A549 (cell line): ENCODE data around the gene PHF1. TPM values are rescaled to one million over a fixed set of nuclear protein-coding genes. Genes with fewer than 3 reads are reported as not detected.

Experiments
- ATAC-seq, 2 experiments: fragments of 200-7000 bp in 1 of 2; fragments of >200 bp in 1 of 2; cut with Nextera tagmentation in 1 of 2; cut with Tn5 transposase in 1 of 2; 3 replicates each; pipeline versions ENCODE4 v1.8.0 to v1.9.1; 2018 to 2020; ENCODE audit warnings: mild to moderate bottlenecking in 1 of 2, moderate library complexity in 1 of 2
- CTCF ChIA-PET: fragments of 300-600 bp; sonication (Branson Sonifier 250); formaldehyde crosslinking; extraction: SDS; loops from one replicate; lab custom pipeline; 2021; ENCODE audit warnings: antibody characterized with exemption, inconsistent platforms; lab: Yijun Ruan, JAX
- POLR2A ChIA-PET: fragments of 350-600 bp; formaldehyde crosslinking; extraction: SDS; loops from one replicate; lab custom pipeline; 2021; ENCODE audit warnings: antibody characterized with exemption, inconsistent platforms; lab: Yijun Ruan, JAX
- DNase-seq, 2 experiments: peaks; one replicate each; pipeline versions ENCODE4 v3.0.0 to v3.0.0-alpha.2; 2011 to 2016; ENCODE audit warnings: low read depth in 1 of 2, low spot score in 1 of 2
- FAIRE-seq: peaks from 2 replicates; lab custom pipeline; 2011; peaks lifted over from hg19 to GRCh38; lab: Jason Lieb, UNC
- H3K27ac ChIP-seq, 2 experiments: fragments of >200 bp; sonication (Bioruptor Twin); formaldehyde crosslinking; 3 replicates each; pipeline ENCODE4 v1.5.1; 2016 to 2017
- H3K4me1 ChIP-seq: fragments of >200 bp; sonication (Bioruptor Twin); formaldehyde crosslinking; 3 replicates; pipeline ENCODE4 v1.6.1; 2016
- H3K4me2 ChIP-seq: fragments of >200 bp; sonication (Bioruptor Twin); formaldehyde crosslinking; 3 replicates; pipeline ENCODE4 v1.6.1; 2016
- H3K4me3 ChIP-seq: fragments of >200 bp; sonication (Bioruptor Twin); formaldehyde crosslinking; 3 replicates; pipeline ENCODE4 v1.5.1; 2016
- H3K9me3 ChIP-seq: fragments of >200 bp; sonication (Bioruptor Twin); formaldehyde crosslinking; 3 replicates; pipeline ENCODE4 v1.6.1; 2016
- CBX2 ChIP-seq: fragments of 200-600 bp; sonication (generic); IDR thresholded peaks from 2 replicates; pipeline ENCODE4 v1.6.1; 2016; ENCODE audit warnings: low read depth, mild to moderate bottlenecking, borderline replicate concordance
- EHF ChIP-seq: fragments of 250-450 bp; sonication (Bioruptor Pico); IDR thresholded peaks from 2 replicates; pipeline ENCODE4 v1.5.0; 2020; ENCODE audit warnings: mild to moderate bottlenecking
- ELK1 ChIP-seq: fragments of 150-350 bp; IDR thresholded peaks from 2 replicates; pipeline ENCODE4 v1.6.1; 2014; ENCODE audit warnings: low read depth, mild to moderate bottlenecking, low read length
- EP300 ChIP-seq, 2 experiments: fragments of >200 bp; sonication (Bioruptor Twin); formaldehyde crosslinking; IDR thresholded peaks; 2 replicates in 1 of 2; 3 replicates in 1 of 2; pipeline ENCODE4 v1.6.1; 2016 to 2017
- FOSL2 ChIP-seq, 2 experiments: fragments of 450-650 bp in 1 of 2; fragments of >200 bp in 1 of 2; sonication (Bioruptor Twin) in 1 of 2; formaldehyde crosslinking; IDR thresholded peaks; 2 replicates each; pipeline versions ENCODE4 v1.5.0 to v1.6.1; 2016 to 2020; ENCODE audit warnings: mild to moderate bottlenecking in 1 of 2, moderate library complexity in 1 of 2
- FOXS1 ChIP-seq: fragments of 250-450 bp; sonication (Bioruptor Pico); IDR thresholded peaks from 2 replicates; pipeline ENCODE4 v1.5.0; 2020; ENCODE audit warnings: mild to moderate bottlenecking, moderate library complexity
- GATA3 ChIP-seq: IDR thresholded peaks from 2 replicates; pipeline ENCODE4 v1.6.1; 2012; ENCODE audit warnings: borderline replicate concordance
- HDAC2 ChIP-seq: fragments of 200-600 bp; sonication (generic); IDR thresholded peaks from 2 replicates; pipeline ENCODE4 v1.6.1; 2016
- HEYL ChIP-seq: fragments of 250-450 bp; sonication (Bioruptor Pico); IDR thresholded peaks from 2 replicates; pipeline ENCODE4 v1.8.0; 2021; ENCODE audit warnings: mild to moderate bottlenecking, moderate library complexity
- HMGXB4 ChIP-seq: fragments of 250-450 bp; sonication (Bioruptor Pico); IDR thresholded peaks from 2 replicates; pipeline ENCODE4 v1.5.0; 2021; ENCODE audit warnings: mild to moderate bottlenecking, moderate library complexity, borderline replicate concordance
- HOXA7 ChIP-seq: fragments of 250-450 bp; sonication (Bioruptor Pico); IDR thresholded peaks from 2 replicates; pipeline ENCODE4 v1.5.0; 2020; ENCODE audit warnings: mild to moderate bottlenecking, moderate library complexity
- HOXB5 ChIP-seq: fragments of 250-450 bp; sonication (Bioruptor Pico); IDR thresholded peaks from 2 replicates; pipeline ENCODE4 v1.5.0; 2020; ENCODE audit warnings: mild to moderate bottlenecking, moderate library complexity
- JUNB ChIP-seq: fragments of >200 bp; sonication (Bioruptor Twin); formaldehyde crosslinking; IDR thresholded peaks from 2 replicates; pipeline ENCODE4 v1.6.1; 2016
- MYC ChIP-seq: IDR thresholded peaks from 2 replicates; pipeline ENCODE4 v1.6.1; 2012; ENCODE audit warnings: mild to moderate bottlenecking, inconsistent platforms, low read length, improper control_type of control experiment, borderline replicate concordance
- NFE2L2 ChIP-seq: fragments of 150-350 bp; conservative IDR thresholded peaks from 2 replicates; pipeline ENCODE4 v1.6.1; 2014; ENCODE audit warnings: low read length
- POLR2A ChIP-seq: IDR thresholded peaks from 2 replicates; pipeline ENCODE4 v1.6.1; 2012; ENCODE audit warnings: mild to moderate bottlenecking, low read length
- RCOR1 ChIP-seq: fragments of 150-350 bp; IDR thresholded peaks from 2 replicates; pipeline ENCODE4 v1.6.1; 2014; ENCODE audit warnings: antibody characterized with exemption, low read length, low read depth
- RFX5 ChIP-seq: fragments of 450-650 bp; IDR thresholded peaks from 2 replicates; pipeline ENCODE4 v1.7.1; 2014; ENCODE audit warnings: antibody characterized with exemption, mild to moderate bottlenecking, moderate library complexity
- RNF2 ChIP-seq: fragments of 200-600 bp; sonication (generic); IDR thresholded peaks from 2 replicates; pipeline ENCODE4 v1.6.1; 2016; ENCODE audit warnings: low read depth, mild to moderate bottlenecking, antibody characterized with exemption, moderate library complexity, borderline replicate concordance
- SMC3 ChIP-seq: fragments of >200 bp; sonication (Bioruptor Twin); formaldehyde crosslinking; IDR thresholded peaks from 3 replicates; pipeline ENCODE4 v1.6.1; 2018; ENCODE audit warnings: inconsistent platforms
- SREBF2 ChIP-seq: fragments of 450-650 bp; IDR thresholded peaks from 2 replicates; pipeline ENCODE4 v1.6.1; 2014; ENCODE audit warnings: mild to moderate bottlenecking, moderate library complexity
- WGBS: methylation state at CpG from one replicate; pipeline ENCODE4 v1.1.6; 2017; ENCODE audit errors: missing lambda C conversion rate; 5-methylcytosine and 5-hydroxymethylcytosine counted together
- polyA plus RNA-seq, 4 experiments: library from polyadenylated mRNA; depleted of rRNA in 3 of 4; stranded (reverse); fragments of >200 nt; fragmentation: RNase III in 1 of 4; extraction: RNeasy Plus Mini Kit Qiagen cat#74134 plus additional on column Dnase treatment in 1 of 4; gene quantifications; 2 replicates in 3 of 4; 3 replicates in 1 of 4; pipeline ENCODE4 v1.2.3, GENCODE V29; 2011 to 2017
- TF ChIP-seq, protein P1 (sequence below): fragments of >200 bp; sonication (Bioruptor Twin); formaldehyde crosslinking; IDR thresholded peaks from 3 replicates; pipeline ENCODE4 v1.6.1; 2016

Gene PHF1
- polyA plus RNA-seq, 2 of the 4 experiments (the other 2 are of a cell fraction): 14.0 to 21.4 TPM

DNA sequence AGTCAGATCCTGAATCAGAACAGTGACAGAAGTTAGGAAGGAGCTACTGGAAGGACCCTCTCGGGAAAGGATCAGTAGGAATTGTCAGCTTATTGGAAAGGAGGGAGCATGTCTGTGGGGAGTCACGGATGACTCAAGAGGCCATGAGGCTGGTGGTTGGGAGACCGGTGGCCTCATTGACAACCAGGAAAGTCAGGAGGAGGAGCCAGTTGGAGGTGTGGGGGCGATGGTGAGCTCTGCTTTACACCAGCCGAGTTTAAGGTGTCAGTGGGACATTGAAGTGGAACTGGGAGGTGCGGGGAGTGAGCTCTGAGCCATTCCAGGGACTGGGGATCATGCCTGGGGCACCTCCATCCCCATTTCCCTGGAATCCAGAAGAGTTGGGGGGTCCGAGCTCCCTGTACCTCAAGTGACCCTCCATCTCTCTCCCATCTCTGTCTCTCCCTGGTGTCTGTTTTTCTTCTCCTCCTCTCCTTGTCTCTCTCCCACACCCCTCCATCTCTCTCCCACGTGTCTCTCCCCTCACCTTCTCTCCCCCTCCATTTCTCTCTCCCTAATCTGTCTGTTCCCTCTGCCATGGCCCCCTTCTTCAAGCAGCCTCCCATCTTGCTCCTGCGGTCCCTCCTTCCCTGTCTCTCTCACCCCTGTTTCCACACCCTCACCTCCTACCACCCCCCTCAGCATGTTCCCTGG, 29.3 kb downstream of the PHF1 start:
- ChIA-PET CTCF (interaction anchor here (1.3 to 2.1 kb wide), 2 partner anchors 8 to 260 kb away, joined by 3 to 4 read pairs; no protein-coding TSS in a partner anchor), POLR2A (interaction anchor here (1.0 kb wide), 1 partner anchor 14 kb away, joined by 4 read pairs; the partner anchor contains the start of gene ZBTB9)
- H3K4me1 ChIP-seq: no peaks in the 10 kb centered on the region
- no peak for FAIRE-seq
- 78% methylated on average over 9 of the region's 9 CpGs for WGBS
- DNase-seq: no peak
- no peak overlapping the region for H3K4me3 ChIP-seq
- ATAC-seq: no peak
- TF ChIP-seq EP300 (IDR thresholded peaks at IDR 0.05) (no peak), SMC3 (no peak), FOXS1 (no peak)
- H3K9me3 ChIP-seq: no peaks in the 10 kb centered on the region
- H3K4me2 ChIP-seq: no peak overlapping the region
- no peak overlapping the region for H3K27ac ChIP-seq

- FAIRE-seq (no peak), ATAC-seq (no peak), DNase-seq (no peak)
- Histone ChIP-seq H3K4me3 (no peak overlapping the region), H3K9me3 (no peaks in the 10 kb centered on the region), H3K4me1 (no peaks in the 10 kb centered on the region), H3K27ac (no peak overlapping the region), H3K4me2 (no peak overlapping the region)
- TF ChIP-seq MYC (no peak), SREBF2 (no peak), HOXA7 (CRISPR knock-in tag) (no peak), CBX2 (no peak), GATA3 (no peak)
- TF ChIP-seq, protein P1, sequence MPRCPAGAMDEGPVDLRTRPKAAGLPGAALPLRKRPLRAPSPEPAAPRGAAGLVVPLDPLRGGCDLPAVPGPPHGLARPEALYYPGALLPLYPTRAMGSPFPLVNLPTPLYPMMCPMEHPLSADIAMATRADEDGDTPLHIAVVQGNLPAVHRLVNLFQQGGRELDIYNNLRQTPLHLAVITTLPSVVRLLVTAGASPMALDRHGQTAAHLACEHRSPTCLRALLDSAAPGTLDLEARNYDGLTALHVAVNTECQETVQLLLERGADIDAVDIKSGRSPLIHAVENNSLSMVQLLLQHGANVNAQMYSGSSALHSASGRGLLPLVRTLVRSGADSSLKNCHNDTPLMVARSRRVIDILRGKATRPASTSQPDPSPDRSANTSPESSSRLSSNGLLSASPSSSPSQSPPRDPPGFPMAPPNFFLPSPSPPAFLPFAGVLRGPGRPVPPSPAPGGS: no peak
- POLR2A ChIA-PET: interaction anchor here (1.0 kb wide), 1 partner anchor 14 kb away, joined by 4 read pairs; the partner anchor contains the start of gene ZBTB9
- 82% methylated on average over 18 of the region's 19 CpGs for WGBS
- CTCF ChIA-PET: interaction anchor here (1.3 kb wide), 1 partner anchor 260 kb away, joined by 3 read pairs; no protein-coding TSS in a partner anchor
These were observed 30.0 kb downstream of the PHF1 start for GRCh38 chr6:33440649-33441309.

DNA sequence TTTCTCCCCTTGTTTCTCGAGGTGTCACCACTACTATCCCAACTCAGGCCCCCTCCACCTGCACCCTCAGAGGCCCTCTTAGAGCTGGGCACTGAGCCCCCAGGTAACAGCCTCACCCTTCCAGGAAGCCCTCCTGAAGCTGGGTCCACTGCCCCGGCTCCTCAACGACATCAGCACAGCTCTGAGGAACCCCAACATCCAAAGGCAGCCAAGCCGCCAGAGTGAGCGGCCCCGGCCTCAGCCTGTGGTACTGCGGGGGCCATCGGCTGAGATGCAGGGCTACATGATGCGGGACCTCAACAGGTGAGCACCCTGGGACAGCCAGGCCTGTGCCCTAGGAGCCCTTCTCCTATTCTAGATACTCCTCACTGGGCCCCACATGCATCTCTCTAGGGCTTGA, 30.6 kb downstream of the PHF1 start:
- H3K4me3 ChIP-seq: no peak overlapping the region
- no peaks in the 10 kb centered on the region for H3K9me3 ChIP-seq
- no peak for DNase-seq
- H3K4me2 ChIP-seq: no peak overlapping the region
- POLR2A ChIA-PET: interaction anchor here (1.1 kb wide), 1 partner anchor 10 kb away, joined by 3 read pairs; no protein-coding TSS in a partner anchor
- ATAC-seq: no peak
- FAIRE-seq: no peak
- 73% methylated on average over 2 of the region's 9 CpGs for WGBS
- H3K4me1 ChIP-seq: no peaks in the 10 kb centered on the region
- H3K27ac ChIP-seq: no peak overlapping the region
- CTCF ChIA-PET: interaction anchor here (1.8 kb wide), 1 partner anchor 16 kb away, joined by 7 read pairs; no protein-coding TSS in a partner anchor
- TF ChIP-seq HOXA7 (CRISPR knock-in tag): no peak
- no peak for TF ChIP-seq POLR2A
- TF ChIP-seq HMGXB4: no peak
- TF ChIP-seq SREBF2: no peak
- no peak for TF ChIP-seq EHF (CRISPR knock-in tag)
- no peak for TF ChIP-seq HOXB5 (CRISPR knock-in tag)
- TF ChIP-seq FOSL2 (IDR thresholded peaks at IDR 0.05): no peak
- no peak for TF ChIP-seq FOSL2 (CRISPR knock-in tag; IDR thresholded peaks at IDR 0.05)
- no peak for TF ChIP-seq NFE2L2
- TF ChIP-seq RNF2: no peak
- no peak for TF ChIP-seq RCOR1
- TF ChIP-seq HDAC2: no peak
- TF ChIP-seq JUNB: no peak
- no peak for TF ChIP-seq HEYL (CRISPR knock-in tag)
- no peak for TF ChIP-seq RFX5
- no peak for TF ChIP-seq ELK1
